ENCODE results near the gene GNA12.

Gene GNA12

DNA sequence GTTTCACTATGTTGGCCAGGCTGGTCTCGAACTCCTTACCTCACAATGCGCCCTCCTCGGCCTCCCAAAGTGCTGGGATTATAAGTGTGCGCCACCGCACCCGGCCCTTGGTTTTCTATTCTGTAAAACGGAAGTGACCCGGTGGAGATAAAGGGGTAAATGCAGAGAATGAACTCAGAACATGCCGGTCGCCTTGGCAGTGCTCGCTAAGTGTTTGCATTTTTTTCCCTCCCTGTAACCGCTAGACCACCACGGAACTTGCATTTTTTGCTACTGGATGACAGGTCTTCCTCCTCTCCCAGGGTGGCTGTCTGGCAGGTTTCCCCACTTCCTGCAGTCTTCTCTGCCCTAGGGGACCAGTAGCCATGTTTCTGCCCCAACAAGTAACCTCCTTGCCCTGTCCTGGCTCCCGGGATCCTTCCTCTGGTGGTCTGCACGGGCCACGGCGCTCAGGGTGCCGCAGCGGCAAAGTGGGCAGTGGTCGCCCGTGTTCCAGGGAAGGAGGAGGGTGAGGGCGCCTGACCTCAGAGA lies 18.8 kb upstream of the GNA12 start:
- TF ChIP-seq GABPA (IDR thresholded peaks at IDR 0.05; ENCODE audit: low read depth): no peak
- TF ChIP-seq SPI1 (IDR thresholded peaks at IDR 0.05; ENCODE audit: borderline replicate concordance, low read depth): peak; percentile 81
- DNase-seq (ENCODE audit: low read depth in 1 of 2, low spot score in 1 of 2): peak; percentile 49 to 80
- Histone ChIP-seq H3K27ac (replicated peaks) (peak overlapping the region; percentile 72), H3K4me3 (replicated peaks; ENCODE audit: insufficient read depth, low read length) (peak overlapping the region; percentile 11; the same call in 1 of the 2 replicates), H3K27me3 (ENCODE audit: insufficient read depth, poor library complexity, severe bottlenecking) (no peaks in the 10 kb centered on the region)

DNA sequence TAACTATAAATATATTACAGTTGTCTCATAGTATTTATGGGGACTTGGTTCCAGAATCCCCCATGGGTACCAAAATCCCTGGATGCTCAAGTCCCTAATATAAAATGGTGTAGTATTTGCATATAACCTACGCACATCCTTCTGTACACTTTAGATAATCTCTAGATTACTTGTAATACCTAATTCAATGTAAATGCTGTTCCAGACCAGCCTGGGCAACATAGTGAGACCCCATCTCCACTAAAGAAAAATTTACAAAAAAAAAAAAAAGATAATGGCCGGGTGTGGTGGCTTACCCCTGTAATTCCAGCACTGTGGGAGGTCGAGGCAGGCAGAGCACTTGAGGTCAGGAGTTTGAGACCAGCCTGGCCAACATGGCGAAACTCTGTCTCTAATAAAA lies 17.4 kb upstream of the GNA12 start:
- no peak for DNase-seq (ENCODE audit: low read depth in 1 of 2, low spot score in 1 of 2)
- Histone ChIP-seq H3K4me3 (replicated peaks; ENCODE audit: insufficient read depth, low read length) (no peak overlapping the region), H3K27ac (replicated peaks) (no peak overlapping the region), H3K27me3 (ENCODE audit: insufficient read depth, poor library complexity, severe bottlenecking) (no peaks in the 10 kb centered on the region)
- TF ChIP-seq, protein P1, sequence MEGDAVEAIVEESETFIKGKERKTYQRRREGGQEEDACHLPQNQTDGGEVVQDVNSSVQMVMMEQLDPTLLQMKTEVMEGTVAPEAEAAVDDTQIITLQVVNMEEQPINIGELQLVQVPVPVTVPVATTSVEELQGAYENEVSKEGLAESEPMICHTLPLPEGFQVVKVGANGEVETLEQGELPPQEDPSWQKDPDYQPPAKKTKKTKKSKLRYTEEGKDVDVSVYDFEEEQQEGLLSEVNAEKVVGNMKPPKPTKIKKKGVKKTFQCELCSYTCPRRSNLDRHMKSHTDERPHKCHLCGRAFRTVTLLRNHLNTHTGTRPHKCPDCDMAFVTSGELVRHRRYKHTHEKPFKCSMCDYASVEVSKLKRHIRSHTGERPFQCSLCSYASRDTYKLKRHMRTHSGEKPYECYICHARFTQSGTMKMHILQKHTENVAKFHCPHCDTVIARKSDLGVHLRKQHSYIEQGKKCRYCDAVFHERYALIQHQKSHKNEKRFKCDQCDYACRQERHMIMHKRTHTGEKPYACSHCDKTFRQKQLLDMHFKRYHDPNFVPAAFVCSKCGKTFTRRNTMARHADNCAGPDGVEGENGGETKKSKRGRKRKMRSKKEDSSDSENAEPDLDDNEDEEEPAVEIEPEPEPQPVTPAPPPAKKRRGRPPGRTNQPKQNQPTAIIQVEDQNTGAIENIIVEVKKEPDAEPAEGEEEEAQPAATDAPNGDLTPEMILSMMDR (IDR thresholded peaks at IDR 0.05; ENCODE audit: insufficient read depth, low read length): no peak
- no peak for TF ChIP-seq POLR2AphosphoS5 (IDR thresholded peaks at IDR 0.05; ENCODE audit: low read depth)

DNA sequence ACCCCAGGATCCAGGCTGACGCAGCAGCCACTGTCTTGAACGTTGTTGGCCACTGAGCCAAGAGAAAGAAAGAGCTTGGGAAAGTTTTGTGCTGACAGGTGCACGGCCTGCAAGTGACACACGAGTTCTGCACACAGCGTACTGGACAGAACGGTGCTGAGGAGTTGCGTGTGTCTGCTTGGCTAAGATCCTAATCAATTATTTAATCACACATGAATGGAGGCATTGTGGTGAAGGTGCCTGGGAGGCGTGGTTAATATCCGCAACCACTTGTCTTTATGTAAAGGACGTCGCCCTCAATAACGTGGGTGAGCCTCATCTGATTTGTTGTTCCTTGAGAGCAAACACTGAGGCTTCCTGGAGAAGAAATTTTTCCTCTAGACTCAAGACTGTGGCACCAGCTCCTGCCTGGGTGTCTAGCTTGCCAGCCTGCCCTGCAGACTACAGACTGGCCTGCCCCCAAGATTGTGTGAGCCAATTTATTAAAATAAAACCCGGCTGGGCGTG lies 16.6 kb upstream of the GNA12 start:
- TF ChIP-seq, protein P2, sequence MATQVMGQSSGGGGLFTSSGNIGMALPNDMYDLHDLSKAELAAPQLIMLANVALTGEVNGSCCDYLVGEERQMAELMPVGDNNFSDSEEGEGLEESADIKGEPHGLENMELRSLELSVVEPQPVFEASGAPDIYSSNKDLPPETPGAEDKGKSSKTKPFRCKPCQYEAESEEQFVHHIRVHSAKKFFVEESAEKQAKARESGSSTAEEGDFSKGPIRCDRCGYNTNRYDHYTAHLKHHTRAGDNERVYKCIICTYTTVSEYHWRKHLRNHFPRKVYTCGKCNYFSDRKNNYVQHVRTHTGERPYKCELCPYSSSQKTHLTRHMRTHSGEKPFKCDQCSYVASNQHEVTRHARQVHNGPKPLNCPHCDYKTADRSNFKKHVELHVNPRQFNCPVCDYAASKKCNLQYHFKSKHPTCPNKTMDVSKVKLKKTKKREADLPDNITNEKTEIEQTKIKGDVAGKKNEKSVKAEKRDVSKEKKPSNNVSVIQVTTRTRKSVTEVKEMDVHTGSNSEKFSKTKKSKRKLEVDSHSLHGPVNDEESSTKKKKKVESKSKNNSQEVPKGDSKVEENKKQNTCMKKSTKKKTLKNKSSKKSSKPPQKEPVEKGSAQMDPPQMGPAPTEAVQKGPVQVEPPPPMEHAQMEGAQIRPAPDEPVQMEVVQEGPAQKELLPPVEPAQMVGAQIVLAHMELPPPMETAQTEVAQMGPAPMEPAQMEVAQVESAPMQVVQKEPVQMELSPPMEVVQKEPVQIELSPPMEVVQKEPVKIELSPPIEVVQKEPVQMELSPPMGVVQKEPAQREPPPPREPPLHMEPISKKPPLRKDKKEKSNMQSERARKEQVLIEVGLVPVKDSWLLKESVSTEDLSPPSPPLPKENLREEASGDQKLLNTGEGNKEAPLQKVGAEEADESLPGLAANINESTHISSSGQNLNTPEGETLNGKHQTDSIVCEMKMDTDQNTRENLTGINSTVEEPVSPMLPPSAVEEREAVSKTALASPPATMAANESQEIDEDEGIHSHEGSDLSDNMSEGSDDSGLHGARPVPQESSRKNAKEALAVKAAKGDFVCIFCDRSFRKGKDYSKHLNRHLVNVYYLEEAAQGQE (IDR thresholded peaks at IDR 0.05; ENCODE audit: insufficient replicate concordance, low read depth): no peak
- TF ChIP-seq POLR2AphosphoS5 (IDR thresholded peaks at IDR 0.05; ENCODE audit: low read depth) (no peak), GABPA (IDR thresholded peaks at IDR 0.05; ENCODE audit: low read depth) (no peak), SPI1 (IDR thresholded peaks at IDR 0.05; ENCODE audit: borderline replicate concordance, low read depth) (no peak)
- TF ChIP-seq, protein P1 (IDR thresholded peaks at IDR 0.05; ENCODE audit: insufficient read depth, low read length): no peak
- no peak for DNase-seq (ENCODE audit: low read depth in 1 of 2, low spot score in 1 of 2)
- no peaks in the 10 kb centered on the region for H3K27me3 ChIP-seq (ENCODE audit: insufficient read depth, poor library complexity, severe bottlenecking)
- H3K27ac ChIP-seq (replicated peaks): no peak overlapping the region
- H3K4me3 ChIP-seq (replicated peaks; ENCODE audit: insufficient read depth, low read length): no peak overlapping the region

DNA sequence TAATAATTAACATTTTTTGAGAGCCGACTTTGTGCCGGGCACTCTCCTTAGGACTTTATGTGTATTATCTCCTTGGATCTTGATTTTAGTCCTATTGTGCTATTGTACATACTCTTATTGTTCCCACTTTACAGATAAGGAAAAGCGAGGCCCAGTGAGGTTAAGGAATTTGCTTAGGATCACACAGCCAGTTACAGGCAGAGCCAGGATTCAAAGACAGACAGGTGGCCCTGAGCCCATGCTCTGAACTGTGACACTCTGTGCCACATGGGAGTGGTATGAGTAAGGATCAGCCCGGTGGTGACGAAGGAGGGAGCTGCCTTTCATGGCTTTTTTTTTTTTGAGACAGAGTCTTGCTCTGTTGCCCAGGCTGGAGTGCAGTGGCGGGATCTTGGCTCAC lies 15.8 kb upstream of the GNA12 start:
- Histone ChIP-seq H3K27ac (replicated peaks) (no peak overlapping the region), H3K27me3 (ENCODE audit: insufficient read depth, poor library complexity, severe bottlenecking) (no peaks in the 10 kb centered on the region), H3K4me3 (replicated peaks; ENCODE audit: insufficient read depth, low read length) (no peak overlapping the region)
- TF ChIP-seq SPI1 (IDR thresholded peaks at IDR 0.05; ENCODE audit: borderline replicate concordance, low read depth) (no peak), POLR2AphosphoS5 (IDR thresholded peaks at IDR 0.05; ENCODE audit: low read depth) (no peak), GABPA (IDR thresholded peaks at IDR 0.05; ENCODE audit: low read depth) (no peak)
- TF ChIP-seq, protein P2 (IDR thresholded peaks at IDR 0.05; ENCODE audit: insufficient replicate concordance, low read depth): no peak
- TF ChIP-seq, protein P1 (IDR thresholded peaks at IDR 0.05; ENCODE audit: insufficient read depth, low read length): no peak
- no peak for DNase-seq (ENCODE audit: low read depth in 1 of 2, low spot score in 1 of 2)

All from HL-60 (cell line).